ENCODE results near the gene EML5.

GRCh38 chr14:88737245-88737644, 55.5 kb downstream of the EML5 start:
- TF ChIP-seq CTCF (IDR thresholded peaks at IDR 0.05; ENCODE audit: low read depth, low read length) (no peak), MAX (IDR thresholded peaks at IDR 0.05; ENCODE audit: low read depth, low read length) (no peak)
